HepG2 (cell line): ENCODE measurements around the gene PSPH. TPM values are rescaled to one million over a fixed set of nuclear protein-coding genes. Genes with fewer than 3 reads are reported as not detected.

Source experiments
- ATF3 ChIP-seq: sonication (generic); formaldehyde crosslinking; IDR thresholded peaks from 2 replicates; pipeline ENCODE4 v1.4.0; 2020; ENCODE audit warnings: missing genetic modification reagents
- CREM ChIP-seq, 2 experiments: sonication (generic) in 1 of 2; formaldehyde crosslinking in 1 of 2; IDR thresholded peaks; 2 replicates each; pipeline versions ENCODE4 v1.4.0 to v1.6.1; 2016 to 2020; ENCODE audit warnings: antibody characterized with exemption in 1 of 2, mild to moderate bottlenecking in 1 of 2, missing genetic modification reagents in 1 of 2
- ETV5 ChIP-seq: IDR thresholded peaks from 2 replicates; pipeline ENCODE4 v1.6.1; 2018; ENCODE audit warnings: missing biosample characterization, missing genetic modification reagents, inconsistent platforms, borderline replicate concordance
- GPN1 ChIP-seq: sonication (generic); formaldehyde crosslinking; IDR thresholded peaks from 2 replicates; pipeline ENCODE4 v1.5.1; 2020; ENCODE audit warnings: missing genetic modification reagents, borderline replicate concordance
- HNRNPUL1 ChIP-seq: fragments of 200-400 bp; formaldehyde crosslinking; IDR thresholded peaks from 2 replicates; pipeline ENCODE4 v1.6.1; 2017; ENCODE audit warnings: low read depth, mild to moderate bottlenecking, low read length, moderate library complexity
- MXI1 ChIP-seq: IDR thresholded peaks from 3 replicates; pipeline ENCODE4 v1.6.1; 2012; ENCODE audit warnings: low read depth, low read length, inconsistent platforms, borderline replicate concordance
- REPIN1 ChIP-seq: sonication (generic); formaldehyde crosslinking; IDR thresholded peaks from 2 replicates; pipeline ENCODE4 v1.8.0; 2022; ENCODE audit warnings: missing genetic modification reagents, low read depth, mild to moderate bottlenecking, borderline replicate concordance
- SAP130 ChIP-seq: IDR thresholded peaks from 2 replicates; pipeline ENCODE4 v1.6.1; 2016; ENCODE audit warnings: low read depth
- ZBTB20 ChIP-seq: sonication (generic); formaldehyde crosslinking; IDR thresholded peaks from 2 replicates; pipeline ENCODE4 v1.8.1; 2023; ENCODE audit warnings: missing genetic modification reagents, low read depth, mild to moderate bottlenecking, borderline replicate concordance
- ZMYM3 ChIP-seq: sonication (generic); formaldehyde crosslinking; IDR thresholded peaks from 2 replicates; pipeline ENCODE4 v1.5.1; 2020; ENCODE audit warnings: mild to moderate bottlenecking, missing genetic modification reagents
- ZNF546 ChIP-seq: sonication (generic); formaldehyde crosslinking; conservative IDR thresholded peaks from 2 replicates; pipeline ENCODE4 v1.8.1; 2023; ENCODE audit warnings: mild to moderate bottlenecking, missing genetic modification reagents
- ZNF670 ChIP-seq: sonication (generic); formaldehyde crosslinking; IDR thresholded peaks from 2 replicates; pipeline ENCODE4 v1.8.0; 2022; ENCODE audit warnings: mild to moderate bottlenecking, missing genetic modification reagents, borderline replicate concordance
- ZNF7 ChIP-seq: IDR thresholded peaks from 2 replicates; pipeline ENCODE4 v1.6.1; 2016; ENCODE audit warnings: missing biosample characterization, missing genetic modification reagents
- ZNF776 ChIP-seq: sonication (generic); formaldehyde crosslinking; IDR thresholded peaks from 2 replicates; pipeline ENCODE4 v1.4.0; 2020; ENCODE audit warnings: mild to moderate bottlenecking, missing genetic modification reagents
- ZNF841 ChIP-seq: sonication (generic); formaldehyde crosslinking; IDR thresholded peaks from 2 replicates; pipeline ENCODE4 v1.8.1; 2023; ENCODE audit warnings: missing genetic modification reagents, borderline replicate concordance
- ZNF879 ChIP-seq: sonication (generic); formaldehyde crosslinking; IDR thresholded peaks from 2 replicates; pipeline ENCODE4 v1.8.1; 2023; ENCODE audit warnings: missing genetic modification reagents
- polyA plus RNA-seq, 8 experiments: library from polyadenylated mRNA; depleted of rRNA in 3 of 8; stranded (reverse) in 7 of 8; unstranded in 1 of 8; fragments of >200 nt; fragmentation: Illumina TruSeq in 4 of 8; extraction: Trizol in 4 of 8; gene quantifications; 2 replicates each; pipeline versions ENCODE4 v1.2.1 to v1.2.3, GENCODE V29; 2011 to 2016; ENCODE audit warnings: low read depth in 4 of 8, missing spikeins in 1 of 8, mixed read lengths in 1 of 8; ENCODE audit not compliant: insufficient read depth in 1 of 8
- total RNA-seq, 5 experiments: library from RNA; depleted of rRNA; stranded (reverse); fragments of >200 nt; fragmentation: Illumina TruSeq; extraction: Trizol; gene quantifications; 2 replicates each; pipeline ENCODE4 v1.2.3, GENCODE V29; 2016; ENCODE audit warnings: low read depth in 1 of 5
- TF ChIP-seq, protein P1 (sequence below): sonication (generic); formaldehyde crosslinking; IDR thresholded peaks from 2 replicates; pipeline ENCODE4 v1.5.0; 2020; ENCODE audit warnings: mild to moderate bottlenecking, missing genetic modification reagents
- TF ChIP-seq, protein P2 (sequence below): sonication (generic); formaldehyde crosslinking; IDR thresholded peaks from 2 replicates; pipeline ENCODE4 v1.5.1; 2020; ENCODE audit warnings: missing genetic modification reagents, mild to moderate bottlenecking, borderline replicate concordance
- TF ChIP-seq, protein P3 (sequence below): sonication (generic); formaldehyde crosslinking; IDR thresholded peaks from 2 replicates; pipeline ENCODE4 v1.4.0; 2020; ENCODE audit warnings: mild to moderate bottlenecking, missing genetic modification reagents
- TF ChIP-seq, protein P4 (sequence below): IDR thresholded peaks from 2 replicates; pipeline ENCODE4 v1.6.1; 2016; ENCODE audit warnings: low read depth, borderline replicate concordance

The PSPH gene
- total and polyA plus RNA-seq, 2 of the 13 experiments (the other 11 are each of a cell fraction or from before 2014, with no cell fraction given): 85.5 to 124 TPM

- TF ChIP-seq, protein P1, sequence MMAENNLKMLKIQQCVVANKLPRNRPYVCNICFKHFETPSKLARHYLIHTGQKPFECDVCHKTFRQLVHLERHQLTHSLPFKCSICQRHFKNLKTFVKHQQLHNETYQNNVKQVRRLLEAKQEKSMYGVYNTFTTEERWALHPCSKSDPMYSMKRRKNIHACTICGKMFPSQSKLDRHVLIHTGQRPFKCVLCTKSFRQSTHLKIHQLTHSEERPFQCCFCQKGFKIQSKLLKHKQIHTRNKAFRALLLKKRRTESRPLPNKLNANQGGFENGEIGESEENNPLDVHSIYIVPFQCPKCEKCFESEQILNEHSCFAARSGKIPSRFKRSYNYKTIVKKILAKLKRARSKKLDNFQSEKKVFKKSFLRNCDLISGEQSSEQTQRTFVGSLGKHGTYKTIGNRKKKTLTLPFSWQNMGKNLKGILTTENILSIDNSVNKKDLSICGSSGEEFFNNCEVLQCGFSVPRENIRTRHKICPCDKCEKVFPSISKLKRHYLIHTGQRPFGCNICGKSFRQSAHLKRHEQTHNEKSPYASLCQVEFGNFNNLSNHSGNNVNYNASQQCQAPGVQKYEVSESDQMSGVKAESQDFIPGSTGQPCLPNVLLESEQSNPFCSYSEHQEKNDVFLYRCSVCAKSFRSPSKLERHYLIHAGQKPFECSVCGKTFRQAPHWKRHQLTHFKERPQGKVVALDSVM: peak; percentile 91
- peak; percentile 25; the same call in 1 of the 2 replicates for TF ChIP-seq ETV5
- TF ChIP-seq ZNF879 (CRISPR knock-in tag): no peak
- no peak for TF ChIP-seq HNRNPUL1
- TF ChIP-seq ZNF7: no peak
- peak; percentile 44; the same call in 1 of the 2 replicates for TF ChIP-seq ZMYM3 (CRISPR knock-in tag)
- TF ChIP-seq ZNF546 (CRISPR knock-in tag): no peak
- TF ChIP-seq, protein P2, sequence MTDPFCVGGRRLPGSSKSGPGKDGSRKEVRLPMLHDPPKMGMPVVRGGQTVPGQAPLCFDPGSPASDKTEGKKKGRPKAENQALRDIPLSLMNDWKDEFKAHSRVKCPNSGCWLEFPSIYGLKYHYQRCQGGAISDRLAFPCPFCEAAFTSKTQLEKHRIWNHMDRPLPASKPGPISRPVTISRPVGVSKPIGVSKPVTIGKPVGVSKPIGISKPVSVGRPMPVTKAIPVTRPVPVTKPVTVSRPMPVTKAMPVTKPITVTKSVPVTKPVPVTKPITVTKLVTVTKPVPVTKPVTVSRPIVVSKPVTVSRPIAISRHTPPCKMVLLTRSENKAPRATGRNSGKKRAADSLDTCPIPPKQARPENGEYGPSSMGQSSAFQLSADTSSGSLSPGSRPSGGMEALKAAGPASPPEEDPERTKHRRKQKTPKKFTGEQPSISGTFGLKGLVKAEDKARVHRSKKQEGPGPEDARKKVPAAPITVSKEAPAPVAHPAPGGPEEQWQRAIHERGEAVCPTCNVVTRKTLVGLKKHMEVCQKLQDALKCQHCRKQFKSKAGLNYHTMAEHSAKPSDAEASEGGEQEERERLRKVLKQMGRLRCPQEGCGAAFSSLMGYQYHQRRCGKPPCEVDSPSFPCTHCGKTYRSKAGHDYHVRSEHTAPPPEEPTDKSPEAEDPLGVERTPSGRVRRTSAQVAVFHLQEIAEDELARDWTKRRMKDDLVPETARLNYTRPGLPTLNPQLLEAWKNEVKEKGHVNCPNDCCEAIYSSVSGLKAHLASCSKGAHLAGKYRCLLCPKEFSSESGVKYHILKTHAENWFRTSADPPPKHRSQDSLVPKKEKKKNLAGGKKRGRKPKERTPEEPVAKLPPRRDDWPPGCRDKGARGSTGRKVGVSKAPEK (CRISPR knock-in tag): no peak; the same call in 1 of the 2 replicates
- 0 out of 2 replicates have a peak, but pooled peaks have one; percentile 31 for TF ChIP-seq ZNF670 (CRISPR knock-in tag)
- TF ChIP-seq ZBTB20 (CRISPR knock-in tag): no peak
- TF ChIP-seq ZNF841 (CRISPR knock-in tag): no peak
- TF ChIP-seq, protein P3, sequence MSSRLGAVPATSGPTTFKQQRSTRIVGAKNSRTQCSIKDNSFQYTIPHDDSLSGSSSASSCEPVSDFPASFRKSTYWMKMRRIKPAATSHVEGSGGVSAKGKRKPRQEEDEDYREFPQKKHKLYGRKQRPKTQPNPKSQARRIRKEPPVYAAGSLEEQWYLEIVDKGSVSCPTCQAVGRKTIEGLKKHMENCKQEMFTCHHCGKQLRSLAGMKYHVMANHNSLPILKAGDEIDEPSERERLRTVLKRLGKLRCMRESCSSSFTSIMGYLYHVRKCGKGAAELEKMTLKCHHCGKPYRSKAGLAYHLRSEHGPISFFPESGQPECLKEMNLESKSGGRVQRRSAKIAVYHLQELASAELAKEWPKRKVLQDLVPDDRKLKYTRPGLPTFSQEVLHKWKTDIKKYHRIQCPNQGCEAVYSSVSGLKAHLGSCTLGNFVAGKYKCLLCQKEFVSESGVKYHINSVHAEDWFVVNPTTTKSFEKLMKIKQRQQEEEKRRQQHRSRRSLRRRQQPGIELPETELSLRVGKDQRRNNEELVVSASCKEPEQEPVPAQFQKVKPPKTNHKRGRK (CRISPR knock-in tag): no peak
- TF ChIP-seq, protein P4, sequence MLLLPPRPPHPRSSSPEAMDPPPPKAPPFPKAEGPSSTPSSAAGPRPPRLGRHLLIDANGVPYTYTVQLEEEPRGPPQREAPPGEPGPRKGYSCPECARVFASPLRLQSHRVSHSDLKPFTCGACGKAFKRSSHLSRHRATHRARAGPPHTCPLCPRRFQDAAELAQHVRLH (CRISPR knock-in tag): no peak
- peak; percentile 26; the same call in 1 of the 2 replicates for TF ChIP-seq CREM (IDR thresholded peaks at IDR 0.05)
- no peak for TF ChIP-seq CREM (CRISPR knock-in tag; IDR thresholded peaks at IDR 0.05)
- no peak; the same call in none of the 2 replicates for TF ChIP-seq SAP130 (CRISPR knock-in tag)
- 0 out of 2 replicates have a peak, but pooled peaks have one; percentile 49 for TF ChIP-seq REPIN1
- TF ChIP-seq ATF3: no peak
- no peak for TF ChIP-seq MXI1
- TF ChIP-seq ZNF776 (CRISPR knock-in tag): no peak
- no peak for TF ChIP-seq GPN1 (CRISPR knock-in tag)
Measured at GRCh38 chr7:56046721-56047445, 4.4 kb downstream of the PSPH start (continued).
